ENCODE results near the gene TFCP2.
"Not testable (repeated sequence)": the region's sequence is repeated elsewhere in the genome, so short reads cannot be mapped to it uniquely, and the experiment has no call there.

Gene TFCP2

GRCh38 chr12:51080136-51080535 lies 92.8 kb downstream of the TFCP2 start:
- no peak for DNase-seq

- not testable (repeated sequence) for DNase-seq
These were observed 94.1 kb downstream of the TFCP2 start for GRCh38 chr12:51078866-51079265.

- DNase-seq: not testable (repeated sequence)
These were observed 94.6 kb downstream of the TFCP2 start for GRCh38 chr12:51078346-51078745.

GRCh38 chr12:51077930-51078329 lies 95.0 kb downstream of the TFCP2 start:
- no peak for DNase-seq

GRCh38 chr12:51076236-51076930 lies 96.6 kb downstream of the TFCP2 start:
- DNase-seq: no peak

GRCh38 chr12:51075390-51075789 lies 97.5 kb downstream of the TFCP2 start:
- DNase-seq: no peak

- DNase-seq: no peak
These were observed 101.3 kb downstream of the TFCP2 start for GRCh38 chr12:51071663-51072062.

GRCh38 chr12:51070004-51070403 lies 102.9 kb downstream of the TFCP2 start:
- no peak for DNase-seq

GRCh38 chr12:51067771-51068170 lies 105.2 kb downstream of the TFCP2 start:
- DNase-seq: no peak

GRCh38 chr12:51067229-51067628 lies 105.7 kb downstream of the TFCP2 start:
- no peak for DNase-seq

GRCh38 chr12:51065530-51065929 lies 107.4 kb downstream of the TFCP2 start:
- DNase-seq: no peak

- no peak for DNase-seq
These were observed 110.1 kb downstream of the TFCP2 start for GRCh38 chr12:51062631-51063397.

GRCh38 chr12:51059086-51059485 lies 113.8 kb downstream of the TFCP2 start:
- no peak for DNase-seq

GRCh38 chr12:51056242-51056641 lies 116.7 kb downstream of the TFCP2 start:
- no peak for DNase-seq

GRCh38 chr12:51055060-51055459 lies 117.9 kb downstream of the TFCP2 start:
- no peak for DNase-seq

- DNase-seq: no peak
These were observed 121.1 kb downstream of the TFCP2 start for GRCh38 chr12:51051787-51052186.

- DNase-seq: no peak
These were observed 123.4 kb downstream of the TFCP2 start for GRCh38 chr12:51049525-51049924.

- DNase-seq: no peak
These were observed 124.2 kb downstream of the TFCP2 start for GRCh38 chr12:51048661-51049251.

GRCh38 chr12:51047655-51048540 lies 125.0 kb downstream of the TFCP2 start, which contains the start of gene LETMD1:
Gene LETMD1 (plus strand): TSS chr12:51048327. CDS start chr12:51048357, 30 bp downstream.
- peak; percentile 98 for DNase-seq

Data from NCI-H510A treated with DMSO at 0.1 percent for 48 hours (cell line).